Endothelial cell of hepatic sinusoid (primary cell): Measurements from ENCODE around the gene CSTF3.
"Not testable (repeated sequence)": the region's sequence is repeated elsewhere in the genome, so short reads cannot be mapped to it uniquely, and the experiment has no call there.

Experiments used
- in situ Hi-C: cut with HindIII; loops from 2 replicates; pipeline ENCODE4 v1.10.0; 2017; ENCODE audit warnings: low sequenced_read_pairs

The CSTF3 gene

GRCh38 chr11:33161120-33162005 is at the start of gene CSTF3:
CSTF3 (minus strand) TSS chr11:33161480; CDS start chr11:33161325, 155 bp downstream.
- in situ Hi-C loops = loop anchor here (25.0 kb wide), 1 partner anchor 176 kb away; no protein-coding TSS in a partner anchor

- in situ Hi-C loops = no loop called here
These were observed 46.9 kb upstream of the CSTF3 start for GRCh38 chr11:33208150-33208549.

GRCh38 chr11:33207408-33207985 is 46.2 kb upstream of the CSTF3 start:
- in situ Hi-C loops = no loop called here

GRCh38 chr11:33197915-33198727 is 36.8 kb upstream of the CSTF3 start:
- in situ Hi-C loops = no loop called here

GRCh38 chr11:33195462-33196173 is 34.3 kb upstream of the CSTF3 start:
- in situ Hi-C loops = no loop called here

GRCh38 chr11:33194455-33194854 is 33.2 kb upstream of the CSTF3 start:
- in situ Hi-C loops = no loop called here

- in situ Hi-C loops = no loop called here
These were observed 30.2 kb upstream of the CSTF3 start for GRCh38 chr11:33191467-33191866.

- in situ Hi-C loops = no loop called here
These were observed 26.9 kb upstream of the CSTF3 start for GRCh38 chr11:33187998-33188722.

- in situ Hi-C loops = no loop called here
These were observed 24.5 kb upstream of the CSTF3 start for GRCh38 chr11:33185756-33186155.

- in situ Hi-C loops = no loop called here
These were observed 21.1 kb upstream of the CSTF3 start for GRCh38 chr11:33182246-33182878.

- in situ Hi-C loops = no loop called here
These were observed 18.1 kb upstream of the CSTF3 start for GRCh38 chr11:33179348-33179803.

- in situ Hi-C loops = no loop called here
These were observed 17.3 kb upstream of the CSTF3 start for GRCh38 chr11:33178443-33179180.

- in situ Hi-C loops = no loop called here
These were observed 16.5 kb upstream of the CSTF3 start for GRCh38 chr11:33177676-33178336.

GRCh38 chr11:33176760-33177159 is 15.5 kb upstream of the CSTF3 start:
- in situ Hi-C loops = not testable (repeated sequence)

- in situ Hi-C loops = loop anchor here (25.0 kb wide), 1 partner anchor 164 kb away; no protein-coding TSS in a partner anchor
These were observed 11.7 kb upstream of the CSTF3 start for GRCh38 chr11:33172996-33173395.

- in situ Hi-C loops = loop anchor here (25.0 kb wide), 1 partner anchor 165 kb away; no protein-coding TSS in a partner anchor
These were observed 11.1 kb upstream of the CSTF3 start for GRCh38 chr11:33172345-33172744.

GRCh38 chr11:33171251-33171650 is 10.0 kb upstream of the CSTF3 start:
- in situ Hi-C loops = loop anchor here (25.0 kb wide), 1 partner anchor 166 kb away; no protein-coding TSS in a partner anchor

GRCh38 chr11:33168709-33169200 is 7.5 kb upstream of the CSTF3 start:
- in situ Hi-C loops = loop anchor here (25.0 kb wide), 1 partner anchor 169 kb away; no protein-coding TSS in a partner anchor
